Measurements from ENCODE around the gene BICC1. TPM values are rescaled to one million over a fixed set of nuclear protein-coding genes. Genes with fewer than 3 reads are reported as not detected.

BICC1 gene
- total RNA-seq, 1 experiment from 2014 or later, result 13.9 TPM

DNA sequence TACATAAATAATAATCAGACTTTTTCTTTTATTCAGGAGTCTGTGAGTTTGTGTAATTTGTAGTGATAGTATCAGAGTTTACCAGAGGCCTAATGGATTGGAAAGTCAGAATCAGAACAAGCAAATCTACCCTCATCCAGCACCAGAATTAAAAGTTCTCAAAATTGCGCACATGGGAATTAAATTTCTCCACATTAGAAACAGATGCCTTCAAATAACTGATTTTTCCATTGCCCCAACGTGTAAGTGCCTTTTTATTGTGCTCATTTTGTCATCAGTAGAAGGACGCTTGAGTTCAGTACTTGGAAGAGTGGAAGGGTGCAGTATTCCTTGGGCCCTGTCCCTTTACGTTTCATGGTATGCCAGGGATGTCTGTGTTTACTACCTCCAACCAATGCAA lies 32.8 kb downstream of the BICC1 start:
- H3K36me3 ChIP-seq (ENCODE audit: low read depth, low read length), result no peaks in the 10 kb centered on the region
- no peak overlapping the region for H3K27ac ChIP-seq (ENCODE audit: low read length)
- no peaks in the 10 kb centered on the region for H3F3A ChIP-seq (ENCODE audit: low read length, unreplicated experiment)
- H2AFZ ChIP-seq (ENCODE audit: low read length), result no peak overlapping the region
- intact Hi-C loops (cut with micrococcal nuclease), result no loop called here
- BruUV-seq (replicated peaks), result no TSS peak
- no peaks in the 10 kb centered on the region for H3K9me3 ChIP-seq (ENCODE audit: low read length)
- ChIA-PET POLR2A (ENCODE audit: unreplicated experiment) (no interaction called here), CTCF (no interaction called here)
- H3K4me2 ChIP-seq (ENCODE audit: low read length), result no peak overlapping the region
- no peaks in the 10 kb centered on the region for H4K20me1 ChIP-seq (ENCODE audit: low read length)
- no peaks in the 10 kb centered on the region for H3K4me1 ChIP-seq (ENCODE audit: insufficient read depth, low read length)
- H3K4me3 ChIP-seq (ENCODE audit: low read length), result no peak overlapping the region
- H3K9me2 ChIP-seq (replicated peaks; ENCODE audit: low read length), result no peaks in the 10 kb centered on the region; the same call in 1 of the 2 replicates
- DNase-seq, result no peak
- no peaks in the 10 kb centered on the region; the same call in 1 of the 2 replicates for H3K27me3 ChIP-seq (ENCODE audit: low read length)
- TF ChIP-seq, protein P1, sequence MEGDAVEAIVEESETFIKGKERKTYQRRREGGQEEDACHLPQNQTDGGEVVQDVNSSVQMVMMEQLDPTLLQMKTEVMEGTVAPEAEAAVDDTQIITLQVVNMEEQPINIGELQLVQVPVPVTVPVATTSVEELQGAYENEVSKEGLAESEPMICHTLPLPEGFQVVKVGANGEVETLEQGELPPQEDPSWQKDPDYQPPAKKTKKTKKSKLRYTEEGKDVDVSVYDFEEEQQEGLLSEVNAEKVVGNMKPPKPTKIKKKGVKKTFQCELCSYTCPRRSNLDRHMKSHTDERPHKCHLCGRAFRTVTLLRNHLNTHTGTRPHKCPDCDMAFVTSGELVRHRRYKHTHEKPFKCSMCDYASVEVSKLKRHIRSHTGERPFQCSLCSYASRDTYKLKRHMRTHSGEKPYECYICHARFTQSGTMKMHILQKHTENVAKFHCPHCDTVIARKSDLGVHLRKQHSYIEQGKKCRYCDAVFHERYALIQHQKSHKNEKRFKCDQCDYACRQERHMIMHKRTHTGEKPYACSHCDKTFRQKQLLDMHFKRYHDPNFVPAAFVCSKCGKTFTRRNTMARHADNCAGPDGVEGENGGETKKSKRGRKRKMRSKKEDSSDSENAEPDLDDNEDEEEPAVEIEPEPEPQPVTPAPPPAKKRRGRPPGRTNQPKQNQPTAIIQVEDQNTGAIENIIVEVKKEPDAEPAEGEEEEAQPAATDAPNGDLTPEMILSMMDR (conservative IDR thresholded peaks at IDR 0.05; ENCODE audit: low read depth, low read length), result no peak
- TF ChIP-seq EZH2 (IDR thresholded peaks at IDR 0.05; ENCODE audit: low read length, unreplicated experiment), result no peak
- TF ChIP-seq EZH2phosphoT487 (IDR thresholded peaks at IDR 0.05; ENCODE audit: borderline replicate concordance, low read length), result no peak
- no peak for ATAC-seq
- H3K79me2 ChIP-seq (ENCODE audit: low read length), result peaks cover 17% of the 10 kb centered on the region
- H3K9ac ChIP-seq (ENCODE audit: low read length), result no peak overlapping the region

DNA sequence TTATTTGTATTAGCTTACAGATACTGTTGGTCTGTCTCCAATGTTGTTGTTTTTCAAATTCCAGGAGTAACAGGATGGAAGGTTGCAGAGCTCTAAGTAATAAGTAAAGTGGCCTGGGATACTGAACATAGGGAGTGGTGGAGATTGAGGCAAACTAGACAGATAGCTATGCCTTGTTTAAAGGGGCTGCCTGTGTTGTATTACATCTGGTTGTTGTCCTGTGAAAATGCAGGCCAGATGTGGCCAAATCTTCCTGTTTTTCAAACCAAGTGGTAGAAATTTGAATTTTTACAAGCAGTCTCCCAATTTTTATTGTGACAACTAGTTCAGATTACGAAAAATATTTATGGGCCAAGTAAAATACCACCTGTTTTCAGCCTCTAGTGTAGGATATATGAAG lies 33.5 kb downstream of the BICC1 start:
- Histone ChIP-seq H4K20me1 (ENCODE audit: low read length) (no peaks in the 10 kb centered on the region), H3K79me2 (ENCODE audit: low read length) (peaks cover 17% of the 10 kb centered on the region), H3F3A (ENCODE audit: low read length, unreplicated experiment) (no peaks in the 10 kb centered on the region), H3K4me1 (ENCODE audit: insufficient read depth, low read length) (no peaks in the 10 kb centered on the region), H3K9me3 (ENCODE audit: low read length) (no peaks in the 10 kb centered on the region), H3K9me2 (replicated peaks; ENCODE audit: low read length) (no peaks in the 10 kb centered on the region), H3K9ac (ENCODE audit: low read length) (no peak overlapping the region), H2AFZ (ENCODE audit: low read length) (no peak overlapping the region), H3K36me3 (ENCODE audit: low read depth, low read length) (no peaks in the 10 kb centered on the region), H3K27me3 (ENCODE audit: low read length) (no peaks in the 10 kb centered on the region; the same call in 1 of the 2 replicates), H3K27ac (ENCODE audit: low read length) (no peak overlapping the region), H3K4me2 (ENCODE audit: low read length) (no peak overlapping the region), H3K4me3 (ENCODE audit: low read length) (no peak overlapping the region)
- ATAC-seq, result no peak
- ChIA-PET CTCF (no interaction called here), POLR2A (ENCODE audit: unreplicated experiment) (no interaction called here)
- DNase-seq, result no peak
- intact Hi-C loops (cut with micrococcal nuclease), result no loop called here
- no TSS peak for BruUV-seq (replicated peaks)
- TF ChIP-seq EZH2phosphoT487 (IDR thresholded peaks at IDR 0.05; ENCODE audit: borderline replicate concordance, low read length), result no peak
- no peak for TF ChIP-seq EZH2 (IDR thresholded peaks at IDR 0.05; ENCODE audit: low read length, unreplicated experiment)
- TF ChIP-seq, protein P1 (conservative IDR thresholded peaks at IDR 0.05; ENCODE audit: low read depth, low read length), result no peak

DNA sequence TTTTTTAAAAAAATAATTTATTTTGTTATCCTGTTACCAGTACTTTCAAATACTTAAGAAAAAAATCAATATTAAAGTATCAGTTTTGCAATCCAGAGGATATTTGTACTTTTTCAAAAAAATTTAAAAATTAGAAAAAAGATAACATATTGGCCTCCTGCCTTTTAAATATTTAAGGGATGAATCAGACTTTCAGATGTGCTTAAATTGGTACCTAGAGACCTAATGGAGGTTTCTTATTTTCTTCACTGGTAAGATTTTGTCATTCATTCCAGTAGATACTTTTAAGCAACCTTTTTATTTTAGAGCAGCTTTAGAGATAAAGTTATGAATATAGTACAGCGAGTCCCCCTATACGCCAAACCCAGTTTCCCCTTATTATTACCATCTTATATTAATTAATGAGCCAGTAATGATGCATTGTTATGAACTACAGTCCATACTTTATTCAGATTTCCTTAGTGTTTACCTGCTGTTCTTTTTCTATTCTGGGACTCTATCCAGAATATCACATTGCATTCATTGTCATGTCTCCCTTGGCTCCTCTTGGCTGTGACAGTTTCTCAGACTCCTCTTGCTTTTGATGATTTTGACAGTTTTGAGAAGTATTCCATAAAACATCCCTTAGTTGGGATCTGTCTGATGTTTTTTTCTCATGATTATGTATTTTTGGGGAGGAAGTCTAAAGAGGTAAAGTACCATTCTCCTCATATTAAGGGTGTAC lies 34.2 kb downstream of the BICC1 start:
- ATAC-seq (no peak), DNase-seq (no peak)
- Histone ChIP-seq H4K20me1 (ENCODE audit: low read length) (no peaks in the 10 kb centered on the region), H3K27me3 (ENCODE audit: low read length) (no peaks in the 10 kb centered on the region; the same call in 1 of the 2 replicates), H3K36me3 (ENCODE audit: low read depth, low read length) (no peaks in the 10 kb centered on the region), H3K9ac (ENCODE audit: low read length) (no peak overlapping the region), H3K4me3 (ENCODE audit: low read length) (no peak overlapping the region), H3K4me2 (ENCODE audit: low read length) (no peak overlapping the region), H3F3A (ENCODE audit: low read length, unreplicated experiment) (no peaks in the 10 kb centered on the region), H2AFZ (ENCODE audit: low read length) (no peak overlapping the region), H3K27ac (ENCODE audit: low read length) (no peak overlapping the region), H3K9me3 (ENCODE audit: low read length) (no peaks in the 10 kb centered on the region), H3K79me2 (ENCODE audit: low read length) (peaks cover 17% of the 10 kb centered on the region), H3K4me1 (ENCODE audit: insufficient read depth, low read length) (no peaks in the 10 kb centered on the region), H3K9me2 (replicated peaks; ENCODE audit: low read length) (no peaks in the 10 kb centered on the region)
- CTCF ChIA-PET, result no interaction called here
- POLR2A ChIA-PET (ENCODE audit: unreplicated experiment), result no interaction called here
- BruUV-seq (replicated peaks), result no TSS peak
- no peak for TF ChIP-seq EZH2 (IDR thresholded peaks at IDR 0.05; ENCODE audit: low read length, unreplicated experiment)
- TF ChIP-seq, protein P1 (conservative IDR thresholded peaks at IDR 0.05; ENCODE audit: low read depth, low read length), result no peak
- TF ChIP-seq EZH2phosphoT487 (IDR thresholded peaks at IDR 0.05; ENCODE audit: borderline replicate concordance, low read length), result no peak
- intact Hi-C loops (cut with micrococcal nuclease), result no loop called here

Data from PC-3 (cell line).